HepG2 (cell line): Measurements from ENCODE around the gene ZNF74. TPM values are rescaled to one million over a fixed set of nuclear protein-coding genes. Genes with fewer than 3 reads are reported as not detected.

ENCODE experiments used
- ADNP ChIP-seq: sonication (generic); formaldehyde crosslinking; IDR thresholded peaks from 2 replicates; pipeline ENCODE4 v1.4.0; 2020; ENCODE audit warnings: missing genetic modification reagents
- KAT7 ChIP-seq: IDR thresholded peaks from 2 replicates; pipeline ENCODE4 v1.6.1; 2018; ENCODE audit warnings: borderline replicate concordance, missing compliant biosample characterization
- MATR3 ChIP-seq: sonication (generic); formaldehyde crosslinking; IDR thresholded peaks from 2 replicates; pipeline ENCODE4 v1.4.0; 2020; ENCODE audit warnings: missing genetic modification reagents
- RNF2 ChIP-seq: fragments of 450-650 bp; conservative IDR thresholded peaks from 2 replicates; pipeline ENCODE4 v1.6.1; 2016; ENCODE audit warnings: low read depth
- SMC3 ChIP-seq: IDR thresholded peaks from 2 replicates; pipeline ENCODE4 v1.6.1; 2011; ENCODE audit warnings: low read length, improper control_type of control experiment
- ZFX ChIP-seq: sonication (generic); formaldehyde crosslinking; IDR thresholded peaks from 2 replicates; pipeline ENCODE4 v1.4.0; 2020; ENCODE audit warnings: mild to moderate bottlenecking, low read depth, missing genetic modification reagents, moderate library complexity
- ZNF17 ChIP-seq: sonication (generic); formaldehyde crosslinking; IDR thresholded peaks from 2 replicates; pipeline ENCODE4 v1.5.0; 2020; ENCODE audit warnings: mild to moderate bottlenecking, missing genetic modification reagents
- ZNF274 ChIP-seq: sonication (generic); formaldehyde crosslinking; IDR thresholded peaks from 2 replicates; pipeline ENCODE4 v1.5.1; 2020; ENCODE audit warnings: mild to moderate bottlenecking, missing genetic modification reagents
- ZNF3 ChIP-seq: IDR thresholded peaks from 2 replicates; pipeline ENCODE4 v1.7.0; 2017; ENCODE audit warnings: inconsistent platforms
- ZNF367 ChIP-seq: sonication (generic); formaldehyde crosslinking; IDR thresholded peaks from 2 replicates; pipeline ENCODE4 v1.4.0; 2020; ENCODE audit warnings: missing genetic modification reagents, borderline replicate concordance
- ZNF546 ChIP-seq: sonication (generic); formaldehyde crosslinking; conservative IDR thresholded peaks from 2 replicates; pipeline ENCODE4 v1.8.1; 2023; ENCODE audit warnings: mild to moderate bottlenecking, missing genetic modification reagents
- ZNF614 ChIP-seq: IDR thresholded peaks from 2 replicates; pipeline ENCODE4 v1.6.1; 2018; ENCODE audit warnings: missing biosample characterization, missing genetic modification reagents, inconsistent platforms, borderline replicate concordance
- ZNF747 ChIP-seq: sonication (generic); formaldehyde crosslinking; IDR thresholded peaks from 2 replicates; pipeline ENCODE4 v1.8.1; 2023; ENCODE audit warnings: missing genetic modification reagents, mild to moderate bottlenecking, borderline replicate concordance
- ZNF75D ChIP-seq: sonication (generic); formaldehyde crosslinking; IDR thresholded peaks from 2 replicates; pipeline ENCODE4 v1.8.1; 2023; ENCODE audit warnings: missing genetic modification reagents, mild to moderate bottlenecking, borderline replicate concordance
- polyA plus RNA-seq, 8 experiments: library from polyadenylated mRNA; depleted of rRNA in 3 of 8; stranded (reverse) in 7 of 8; unstranded in 1 of 8; fragments of >200 nt; fragmentation: Illumina TruSeq in 4 of 8; extraction: Trizol in 4 of 8; gene quantifications; 2 replicates each; pipeline versions ENCODE4 v1.2.1 to v1.2.3, GENCODE V29; 2011 to 2016; ENCODE audit warnings: low read depth in 4 of 8, missing spikeins in 1 of 8, mixed read lengths in 1 of 8; ENCODE audit not compliant: insufficient read depth in 1 of 8
- total RNA-seq, 5 experiments: library from RNA; depleted of rRNA; stranded (reverse); fragments of >200 nt; fragmentation: Illumina TruSeq; extraction: Trizol; gene quantifications; 2 replicates each; pipeline ENCODE4 v1.2.3, GENCODE V29; 2016; ENCODE audit warnings: low read depth in 1 of 5
- TF ChIP-seq, protein P1 (sequence below): sonication (generic); formaldehyde crosslinking; IDR thresholded peaks from 2 replicates; pipeline ENCODE4 v1.4.0; 2020; ENCODE audit warnings: mild to moderate bottlenecking, low read depth, missing genetic modification reagents
- TF ChIP-seq, protein P2 (sequence below): sonication (generic); formaldehyde crosslinking; IDR thresholded peaks from 2 replicates; pipeline ENCODE4 v1.4.0; 2020; ENCODE audit warnings: missing genetic modification reagents, borderline replicate concordance
- TF ChIP-seq, protein P3 (sequence below): sonication (generic); formaldehyde crosslinking; IDR thresholded peaks from 2 replicates; pipeline ENCODE4 v1.5.0; 2020; ENCODE audit warnings: missing genetic modification reagents, mild to moderate bottlenecking, borderline replicate concordance
- TF ChIP-seq, protein P4 (sequence below): sonication (generic); formaldehyde crosslinking; IDR thresholded peaks from 2 replicates; pipeline ENCODE4 v1.4.0; 2020; ENCODE audit warnings: missing genetic modification reagents

ZNF74 gene
- total and polyA plus RNA-seq, 2 of the 13 experiments (the other 11 are each of a cell fraction or from before 2014, with no cell fraction given) = 6.3 to 9.1 TPM

DNA sequence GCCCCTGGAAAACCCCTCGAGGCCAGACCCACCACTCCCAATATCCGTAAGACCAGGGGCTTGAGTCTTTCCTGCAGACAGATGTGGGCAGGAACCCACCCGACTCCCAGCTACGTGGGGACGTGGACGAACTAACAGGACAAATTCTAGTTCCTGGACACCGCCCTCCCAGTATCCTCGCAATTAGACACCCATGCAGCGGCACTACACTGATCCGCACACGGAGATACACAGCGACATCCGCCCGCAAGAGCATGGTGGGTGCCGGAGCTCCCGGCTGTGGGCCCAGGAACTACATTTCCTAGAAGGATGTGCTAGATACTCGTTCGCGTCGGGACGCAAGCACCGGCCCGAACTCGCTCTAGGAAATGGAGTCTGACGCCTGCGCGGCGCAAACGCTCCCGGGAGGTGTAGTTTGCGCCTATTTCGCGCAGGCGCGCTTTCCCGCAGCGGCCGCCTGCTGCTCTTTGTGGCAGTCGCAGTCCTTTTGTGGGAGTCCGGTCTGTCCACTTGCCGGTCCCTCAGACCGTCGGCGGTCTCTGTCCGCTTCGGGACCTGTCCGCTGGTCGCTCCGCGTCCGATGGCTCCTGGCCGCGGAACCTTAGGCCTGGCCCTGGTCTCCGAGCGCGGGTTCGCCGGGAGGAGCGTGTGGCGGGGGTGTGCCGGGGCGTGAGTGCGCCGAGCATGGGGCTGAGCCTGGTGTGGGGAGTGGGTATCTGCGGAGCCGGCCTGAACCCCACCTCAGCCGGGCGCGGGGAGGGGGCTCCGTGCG, at the start of gene ZNF74 (continued):
- 0 out of 2 replicates have a peak, but pooled peaks have one; percentile 59 for TF ChIP-seq ZNF367 (CRISPR knock-in tag)
- peak; percentile 64; the same call in 1 of the 2 replicates for TF ChIP-seq ZNF546 (CRISPR knock-in tag)
- TF ChIP-seq, protein P1, sequence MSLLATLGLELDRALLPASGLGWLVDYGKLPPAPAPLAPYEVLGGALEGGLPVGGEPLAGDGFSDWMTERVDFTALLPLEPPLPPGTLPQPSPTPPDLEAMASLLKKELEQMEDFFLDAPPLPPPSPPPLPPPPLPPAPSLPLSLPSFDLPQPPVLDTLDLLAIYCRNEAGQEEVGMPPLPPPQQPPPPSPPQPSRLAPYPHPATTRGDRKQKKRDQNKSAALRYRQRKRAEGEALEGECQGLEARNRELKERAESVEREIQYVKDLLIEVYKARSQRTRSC (CRISPR knock-in tag) = 0 out of 2 replicates have a peak, but pooled peaks have one; percentile 27
- no peak for TF ChIP-seq SMC3
- TF ChIP-seq ZNF75D (CRISPR knock-in tag) = 0 out of 2 replicates have a peak, but pooled peaks have one; percentile 87
- no peak for TF ChIP-seq ADNP
- TF ChIP-seq, protein P2, sequence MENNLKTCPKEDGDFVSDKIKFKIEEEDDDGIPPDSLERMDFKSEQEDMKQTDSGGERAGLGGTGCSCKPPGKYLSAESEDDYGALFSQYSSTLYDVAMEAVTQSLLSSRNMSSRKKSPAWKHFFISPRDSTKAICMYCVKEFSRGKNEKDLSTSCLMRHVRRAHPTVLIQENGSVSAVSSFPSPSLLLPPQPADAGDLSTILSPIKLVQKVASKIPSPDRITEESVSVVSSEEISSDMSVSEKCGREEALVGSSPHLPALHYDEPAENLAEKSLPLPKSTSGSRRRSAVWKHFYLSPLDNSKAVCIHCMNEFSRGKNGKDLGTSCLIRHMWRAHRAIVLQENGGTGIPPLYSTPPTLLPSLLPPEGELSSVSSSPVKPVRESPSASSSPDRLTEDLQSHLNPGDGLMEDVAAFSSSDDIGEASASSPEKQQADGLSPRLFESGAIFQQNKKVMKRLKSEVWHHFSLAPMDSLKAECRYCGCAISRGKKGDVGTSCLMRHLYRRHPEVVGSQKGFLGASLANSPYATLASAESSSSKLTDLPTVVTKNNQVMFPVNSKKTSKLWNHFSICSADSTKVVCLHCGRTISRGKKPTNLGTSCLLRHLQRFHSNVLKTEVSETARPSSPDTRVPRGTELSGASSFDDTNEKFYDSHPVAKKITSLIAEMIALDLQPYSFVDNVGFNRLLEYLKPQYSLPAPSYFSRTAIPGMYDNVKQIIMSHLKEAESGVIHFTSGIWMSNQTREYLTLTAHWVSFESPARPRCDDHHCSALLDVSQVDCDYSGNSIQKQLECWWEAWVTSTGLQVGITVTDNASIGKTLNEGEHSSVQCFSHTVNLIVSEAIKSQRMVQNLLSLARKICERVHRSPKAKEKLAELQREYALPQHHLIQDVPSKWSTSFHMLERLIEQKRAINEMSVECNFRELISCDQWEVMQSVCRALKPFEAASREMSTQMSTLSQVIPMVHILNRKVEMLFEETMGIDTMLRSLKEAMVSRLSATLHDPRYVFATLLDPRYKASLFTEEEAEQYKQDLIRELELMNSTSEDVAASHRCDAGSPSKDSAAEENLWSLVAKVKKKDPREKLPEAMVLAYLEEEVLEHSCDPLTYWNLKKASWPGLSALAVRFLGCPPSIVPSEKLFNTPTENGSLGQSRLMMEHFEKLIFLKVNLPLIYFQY (CRISPR knock-in tag) = peak; percentile 57; the same call in 1 of the 2 replicates
- TF ChIP-seq MATR3 (CRISPR knock-in tag) = no peak
- peak; percentile 79; the same call in 1 of the 2 replicates for TF ChIP-seq KAT7
- peak; percentile 54; the same call in 1 of the 2 replicates for TF ChIP-seq RNF2
- TF ChIP-seq ZNF3 = no peak
- TF ChIP-seq ZNF17 (CRISPR knock-in tag) = no peak; the same call in 1 of the 2 replicates
- TF ChIP-seq, protein P3, sequence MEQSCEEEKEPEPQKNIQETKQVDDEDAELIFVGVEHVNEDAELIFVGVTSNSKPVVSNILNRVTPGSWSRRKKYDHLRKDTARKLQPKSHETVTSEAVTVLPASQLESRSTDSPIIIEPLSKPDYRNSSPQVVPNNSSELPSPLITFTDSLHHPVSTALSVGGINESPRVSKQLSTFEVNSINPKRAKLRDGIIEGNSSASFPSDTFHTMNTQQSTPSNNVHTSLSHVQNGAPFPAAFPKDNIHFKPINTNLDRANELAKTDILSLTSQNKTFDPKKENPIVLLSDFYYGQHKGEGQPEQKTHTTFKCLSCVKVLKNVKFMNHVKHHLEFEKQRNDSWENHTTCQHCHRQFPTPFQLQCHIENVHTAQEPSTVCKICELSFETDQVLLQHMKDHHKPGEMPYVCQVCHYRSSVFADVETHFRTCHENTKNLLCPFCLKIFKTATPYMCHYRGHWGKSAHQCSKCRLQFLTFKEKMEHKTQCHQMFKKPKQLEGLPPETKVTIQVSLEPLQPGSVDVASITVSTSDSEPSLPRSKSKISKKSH (CRISPR knock-in tag) = peak; percentile 87; the same call in 1 of the 2 replicates
- TF ChIP-seq ZNF274 = peak; percentile 77
- TF ChIP-seq ZNF614 (CRISPR knock-in tag) = peak; percentile 47; the same call in 1 of the 2 replicates
- 0 out of 2 replicates have a peak, but pooled peaks have one; percentile 35 for TF ChIP-seq ZNF747 (CRISPR knock-in tag)
- TF ChIP-seq, protein P4, sequence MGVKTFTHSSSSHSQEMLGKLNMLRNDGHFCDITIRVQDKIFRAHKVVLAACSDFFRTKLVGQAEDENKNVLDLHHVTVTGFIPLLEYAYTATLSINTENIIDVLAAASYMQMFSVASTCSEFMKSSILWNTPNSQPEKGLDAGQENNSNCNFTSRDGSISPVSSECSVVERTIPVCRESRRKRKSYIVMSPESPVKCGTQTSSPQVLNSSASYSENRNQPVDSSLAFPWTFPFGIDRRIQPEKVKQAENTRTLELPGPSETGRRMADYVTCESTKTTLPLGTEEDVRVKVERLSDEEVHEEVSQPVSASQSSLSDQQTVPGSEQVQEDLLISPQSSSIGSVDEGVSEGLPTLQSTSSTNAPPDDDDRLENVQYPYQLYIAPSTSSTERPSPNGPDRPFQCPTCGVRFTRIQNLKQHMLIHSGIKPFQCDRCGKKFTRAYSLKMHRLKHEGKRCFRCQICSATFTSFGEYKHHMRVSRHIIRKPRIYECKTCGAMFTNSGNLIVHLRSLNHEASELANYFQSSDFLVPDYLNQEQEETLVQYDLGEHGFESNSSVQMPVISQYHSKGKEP (CRISPR knock-in tag) = no peak
- TF ChIP-seq ZFX (CRISPR knock-in tag) = peak; percentile 93
